ENCODE results near the gene TEAD2.
A peak's percentile ranks its signal among the peaks of the same experiment; 100 is the strongest.
"Not testable (repeated sequence)": the region's sequence is repeated elsewhere in the genome, so short reads cannot be mapped to it uniquely, and the experiment has no call there.

TEAD2 gene

GRCh38 chr19:49331187-49331586, 31.0 kb downstream of the TEAD2 start:
- DNase-seq, result not testable (repeated sequence)

DNA sequence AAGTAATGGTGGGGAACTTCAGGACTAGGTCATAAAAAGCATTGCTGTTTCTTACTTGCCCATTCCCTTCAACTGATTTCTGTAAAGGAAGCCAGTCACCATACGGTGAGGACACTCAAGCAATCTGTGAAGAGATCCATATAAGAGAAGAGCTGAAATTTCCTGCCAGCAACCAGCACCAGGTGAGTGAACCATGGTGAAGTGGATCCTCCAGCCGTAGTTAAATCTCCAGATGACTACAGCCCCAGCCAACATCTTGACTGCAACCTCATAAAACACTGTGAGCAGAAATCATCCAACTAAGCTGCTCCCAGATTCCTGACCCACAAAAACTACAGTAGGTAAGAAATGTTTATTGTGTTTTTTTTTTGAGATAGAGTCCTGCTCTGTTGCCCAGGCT, 33.5 kb downstream of the TEAD2 start:
- DNase-seq, result no peak

- peak; percentile 50 to 68 (median 64) for DNase-seq
Measured at GRCh38 chr19:49327878-49328544, 34.2 kb downstream of the TEAD2 start.

DNA sequence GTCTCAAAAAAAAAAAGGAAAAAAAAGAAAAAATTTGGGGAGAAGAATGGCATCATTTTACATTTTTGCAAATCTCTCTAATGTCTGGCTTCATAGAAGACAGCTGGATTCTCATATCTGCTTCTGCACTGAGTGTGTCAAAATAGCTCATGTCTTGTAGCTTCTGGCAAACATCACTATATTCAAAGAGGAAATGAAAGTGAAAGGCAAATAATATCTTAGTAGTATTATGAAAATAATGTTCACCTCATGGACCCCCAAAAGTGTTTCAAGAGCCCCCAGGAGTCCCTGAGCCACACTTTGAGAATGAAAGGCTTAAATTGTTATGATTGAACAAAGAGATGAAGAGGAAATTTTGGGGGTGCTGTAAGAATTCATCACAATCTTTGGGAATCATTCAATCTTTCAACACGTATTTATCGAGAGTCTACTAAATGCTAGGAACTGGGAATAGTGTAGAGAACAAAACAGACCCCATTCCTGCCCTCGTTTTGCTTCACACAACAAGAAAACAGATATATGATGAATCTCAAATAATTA, 36.0 kb downstream of the TEAD2 start:
- peak in 2 of 4 experiments; percentile 43 to 46 for DNase-seq

- not testable (repeated sequence) for DNase-seq
Measured at GRCh38 chr19:49325756-49326155, 36.5 kb downstream of the TEAD2 start.

DNA sequence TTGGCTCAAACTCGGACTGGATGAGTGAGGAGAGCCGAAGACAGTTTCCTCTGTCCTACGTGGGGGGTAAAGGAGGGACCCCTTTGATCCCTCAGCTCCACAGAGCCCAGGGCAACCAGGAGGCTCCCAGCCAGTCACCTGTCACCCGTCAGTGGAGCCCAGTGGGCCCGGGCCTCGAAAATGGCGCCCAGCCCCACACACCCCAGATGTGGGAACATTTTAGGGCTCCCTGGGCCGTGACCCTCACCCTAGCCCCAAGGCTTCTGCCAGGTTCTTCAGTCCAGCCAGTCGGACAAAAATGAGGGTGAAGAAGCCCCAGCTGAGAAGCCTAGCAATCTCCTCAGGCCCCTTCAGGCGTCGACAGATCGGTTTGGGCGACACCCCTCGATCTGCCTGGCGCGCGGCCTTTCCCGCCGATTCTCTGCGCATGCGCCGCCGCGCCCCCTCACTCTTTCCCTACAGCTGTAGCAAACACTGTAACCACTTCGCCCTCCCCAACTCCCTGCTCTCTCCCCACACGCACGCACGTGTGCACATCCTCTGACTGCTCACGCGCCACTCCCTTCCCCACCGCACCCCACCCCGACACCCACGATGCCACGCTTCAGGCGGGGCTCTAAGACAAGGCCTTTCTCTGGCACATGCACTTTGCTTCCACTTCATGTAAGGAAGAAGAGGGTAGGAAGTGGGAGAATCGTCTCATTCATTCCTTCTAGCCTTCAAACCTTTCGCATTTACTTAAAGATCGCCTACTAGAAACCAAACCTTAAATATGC, 37.2 kb downstream of the TEAD2 start, which contains the start of gene SLC6A16:
Gene SLC6A16 (minus strand): TSS at position 391 of the 776 bp plus-strand sequence. CDS start 13,844 bp downstream, outside the sequence.
- no peak for DNase-seq

GRCh38 chr19:49318296-49318695, 43.9 kb downstream of the TEAD2 start:
- no peak for DNase-seq

DNA sequence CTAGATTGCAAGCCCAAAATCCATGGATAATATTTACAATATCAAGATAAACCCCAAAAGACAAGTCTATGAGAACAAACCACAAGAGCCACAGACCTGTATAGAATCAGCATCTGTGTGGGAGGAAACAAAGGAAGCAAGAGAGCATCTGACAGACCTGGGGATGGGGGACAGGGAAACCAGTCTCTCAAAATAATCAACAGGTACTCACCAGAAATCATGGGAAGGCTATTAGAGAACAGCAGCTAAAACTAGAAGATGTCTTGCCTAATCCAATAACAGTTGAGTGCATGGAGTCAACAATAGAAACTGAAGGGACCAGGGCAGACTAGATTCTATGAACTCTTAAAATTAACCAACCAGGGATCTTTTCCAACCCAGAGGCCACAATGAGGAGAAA, 45.9 kb downstream of the TEAD2 start:
- no peak for DNase-seq

- no peak for DNase-seq
Measured at GRCh38 chr19:49315111-49315510, 47.1 kb downstream of the TEAD2 start.

GRCh38 chr19:49309087-49309486, 53.1 kb downstream of the TEAD2 start:
- no peak for DNase-seq

DNA sequence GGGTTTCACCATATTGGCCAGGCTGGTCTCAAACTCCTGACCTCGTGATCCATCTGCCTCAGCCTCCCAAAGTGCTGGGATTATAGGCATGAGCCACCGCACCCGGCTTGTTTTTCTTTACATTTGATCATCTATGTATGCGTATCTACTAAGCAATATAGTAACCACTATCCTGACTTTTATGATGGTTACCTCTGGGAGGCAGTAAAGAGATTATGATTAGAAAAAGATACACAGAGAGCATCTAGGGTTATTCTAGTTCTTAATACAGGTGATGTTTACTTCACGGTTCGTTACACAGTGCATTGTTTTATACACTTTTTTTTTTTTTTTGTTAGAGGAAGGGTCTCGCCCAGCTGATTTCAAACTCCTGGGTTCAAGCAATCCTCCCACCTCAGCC, 55.5 kb downstream of the TEAD2 start:
- not testable (repeated sequence) for DNase-seq

DNA sequence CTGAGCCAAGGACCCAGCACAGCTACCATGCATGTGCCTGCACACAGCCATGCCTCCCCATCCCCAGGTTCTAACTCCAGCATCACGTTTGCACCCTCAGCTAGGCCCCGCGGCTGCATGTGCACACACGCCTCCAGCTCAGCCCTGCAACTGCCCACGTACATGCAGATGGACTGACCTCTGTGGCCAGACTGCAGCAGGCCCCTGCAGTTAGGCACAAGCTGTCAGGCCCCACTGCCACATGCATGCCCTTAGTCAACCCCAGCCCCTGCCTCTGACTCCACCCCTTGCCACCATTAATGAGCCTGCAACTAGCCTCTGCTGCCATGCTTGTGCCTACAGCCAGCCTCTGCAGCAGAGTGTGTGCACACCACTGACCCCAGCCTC, 60.4 kb downstream of the TEAD2 start:
- DNase-seq, result no peak

DNA sequence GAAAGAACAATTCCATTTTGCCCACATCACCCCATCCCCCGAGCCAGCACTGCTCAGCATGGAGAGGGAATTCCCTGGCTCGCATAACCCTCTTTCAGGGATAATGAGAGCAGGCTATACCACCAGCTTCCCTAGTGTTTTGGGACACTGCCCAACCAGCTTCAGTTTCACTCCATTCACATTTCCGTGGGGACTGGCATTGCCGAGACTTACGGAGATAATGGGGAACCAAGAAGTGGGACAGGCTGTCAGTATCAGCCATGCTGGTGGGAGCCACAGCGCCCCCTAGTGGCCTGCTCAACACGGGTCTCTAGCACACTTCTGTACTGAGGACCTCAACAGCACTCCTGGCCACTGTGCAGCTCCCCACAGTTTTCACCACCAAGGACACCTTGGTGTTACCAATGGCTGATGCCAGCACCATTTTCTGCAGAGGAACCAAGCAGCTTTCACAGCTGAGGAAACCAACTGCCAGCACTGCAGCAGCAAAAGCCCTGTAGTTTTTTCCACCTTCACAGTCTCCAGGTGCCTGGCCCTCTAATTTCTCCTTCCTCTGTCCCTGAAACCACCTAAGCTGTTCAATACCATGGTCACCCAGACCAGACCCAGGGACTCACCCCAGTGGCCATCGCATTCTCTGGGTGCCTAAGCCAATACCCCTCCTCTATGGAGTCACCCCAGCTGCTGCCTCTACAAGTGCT, 60.9 kb downstream of the TEAD2 start:
- DNase-seq, result peak; percentile 89 to 96 (median 91)

DNA sequence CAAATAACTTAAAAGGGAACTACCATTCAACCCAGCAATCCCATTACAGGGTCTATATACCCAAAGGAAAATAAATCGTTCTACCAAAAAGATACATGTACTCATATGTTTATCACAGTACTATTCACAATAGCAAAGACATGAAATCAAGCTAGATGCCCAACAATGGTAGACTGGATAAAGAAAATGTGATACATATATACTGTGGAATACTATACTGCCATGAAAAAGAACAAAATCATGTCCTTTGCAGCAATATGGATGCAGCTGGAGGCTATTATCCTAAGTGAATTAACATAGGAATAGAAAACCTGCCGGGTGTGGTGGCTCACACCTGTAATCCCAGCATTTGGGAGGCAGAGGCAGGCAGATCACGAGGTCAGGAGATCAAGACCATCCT, 63.6 kb downstream of the TEAD2 start:
- DNase-seq, result not testable (repeated sequence)

GRCh38 chr19:49297403-49297802, 64.8 kb downstream of the TEAD2 start:
- DNase-seq, result no peak

GRCh38 chr19:49295208-49295880, 66.9 kb downstream of the TEAD2 start:
- no peak for DNase-seq

DNA sequence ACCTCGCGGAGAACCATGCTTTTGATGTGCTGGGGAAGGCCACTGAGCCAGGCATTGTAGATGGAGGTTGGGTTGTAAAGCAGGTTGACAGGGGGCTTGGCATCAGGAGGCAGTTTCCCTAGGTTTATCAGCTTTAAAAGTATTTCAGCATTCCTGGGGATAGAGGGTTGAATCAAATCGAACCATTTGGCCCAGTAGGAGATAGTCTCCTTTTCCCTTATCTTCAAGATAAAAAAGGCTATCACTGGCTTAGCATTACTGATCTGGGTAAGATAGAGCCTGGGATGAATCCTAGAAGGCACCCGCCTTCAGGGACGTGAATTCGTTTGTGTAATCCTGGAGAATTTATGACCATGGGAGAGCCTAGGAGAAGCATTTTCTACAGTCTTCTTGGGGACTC, 67.8 kb downstream of the TEAD2 start:
- no peak for DNase-seq
